BJ (cell line): ENCODE measurements around the gene EID1. TPM values are rescaled to one million over a fixed set of nuclear protein-coding genes. Genes with fewer than 3 reads are reported as not detected.

Source experiments
- CTCF ChIA-PET: fragments of 350-600 bp; formaldehyde crosslinking; extraction: SDS; loops from one replicate; lab custom pipeline; 2021; ENCODE audit warnings: antibody characterized with exemption, inconsistent platforms; lab: Yijun Ruan, JAX
- POLR2A ChIA-PET: fragments of 300-600 bp; sonication (Branson Sonifier 250); formaldehyde crosslinking; extraction: SDS; loops from one replicate; lab custom pipeline; 2021; ENCODE audit warnings: antibody characterized with exemption; lab: Charles Lee
- DNase-seq: peaks from one replicate; pipeline ENCODE4 v3.0.0-alpha.2; 2011; ENCODE audit warnings: low read depth
- H3K27me3 ChIP-seq: 2 replicates; pipeline ENCODE4 v1.6.0; 2011; ENCODE audit warnings: low read length; ENCODE audit not compliant: control insufficient read depth, insufficient read depth
- H3K36me3 ChIP-seq: 2 replicates; pipeline ENCODE4 v1.5.1; 2011; ENCODE audit warnings: low read length; ENCODE audit not compliant: control insufficient read depth, insufficient read depth
- H3K4me3 ChIP-seq: 2 replicates; pipeline ENCODE4 v1.5.1; 2011; ENCODE audit warnings: low read depth, mild to moderate bottlenecking, control low read depth, low read length
- CTCF ChIP-seq: IDR thresholded peaks from 2 replicates; pipeline ENCODE4 v1.5.1; 2011; ENCODE audit warnings: low read depth, mild to moderate bottlenecking, control low read depth, inconsistent platforms, low read length, moderate library complexity; ENCODE audit not compliant: insufficient read depth
- polyA plus RNA-seq: library from polyadenylated mRNA; depleted of rRNA; stranded (reverse); fragments of >200 nt; gene quantifications from 2 replicates; pipeline ENCODE4 v1.2.3, GENCODE V29; 2011

Gene EID1
- polyA plus RNA-seq, 1 experiment = 165 TPM

DNA sequence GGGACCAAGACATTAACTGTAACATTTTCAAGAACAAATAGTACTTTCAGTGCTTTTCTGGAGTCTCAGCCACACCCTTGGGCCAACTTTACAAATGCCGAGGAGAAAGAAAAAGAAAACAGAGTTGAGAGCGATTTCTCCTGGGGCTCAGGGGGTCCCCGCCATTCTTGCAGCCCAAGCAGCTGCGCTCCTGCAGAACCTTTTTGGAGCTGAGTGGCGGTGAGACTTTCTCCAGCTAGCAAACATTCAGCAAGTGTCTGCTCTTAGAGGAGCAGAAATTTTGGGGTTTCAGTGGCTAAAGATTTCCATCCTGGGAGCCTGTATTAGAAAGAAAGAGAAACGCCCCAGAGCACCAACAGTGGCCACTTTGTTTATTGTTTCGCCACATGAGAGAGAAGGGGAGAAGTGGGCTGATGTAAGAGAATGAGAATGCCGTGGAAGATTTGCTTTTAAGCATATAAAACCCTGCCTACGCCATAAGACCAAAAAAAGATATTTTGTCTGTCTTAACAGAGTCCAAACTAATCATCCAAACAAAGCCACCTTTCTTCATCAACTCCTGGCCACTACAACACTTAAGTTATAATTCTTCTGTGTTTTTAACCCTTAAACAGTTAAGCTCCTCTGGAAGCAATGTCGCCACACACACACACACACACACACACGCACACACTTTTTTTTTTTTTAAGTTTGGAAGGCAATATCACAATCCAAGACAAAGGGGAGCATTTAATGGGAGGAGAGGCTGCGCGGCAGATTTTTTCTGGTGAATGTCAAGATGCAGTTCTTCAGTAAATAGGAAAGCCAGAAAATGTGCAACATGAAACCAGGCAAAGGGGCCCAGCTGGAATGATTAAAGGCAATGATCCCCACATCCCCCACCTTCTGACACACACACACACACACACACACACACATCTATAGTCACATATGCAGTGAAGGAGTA lies 19.2 kb downstream of the EID1 start:
- ChIA-PET POLR2A (no interaction called here), CTCF (interaction anchor here (0.6 to 2.2 kb wide), 2 partner anchors 7 to 14 kb away, joined by 4 to 9 read pairs; no protein-coding TSS in a partner anchor)
- Histone ChIP-seq H3K4me3 (peak overlapping the region; percentile 22), H3K36me3 (no peaks in the 10 kb centered on the region), H3K27me3 (no peaks in the 10 kb centered on the region)
- TF ChIP-seq CTCF = no peak
- no peak for DNase-seq

DNA sequence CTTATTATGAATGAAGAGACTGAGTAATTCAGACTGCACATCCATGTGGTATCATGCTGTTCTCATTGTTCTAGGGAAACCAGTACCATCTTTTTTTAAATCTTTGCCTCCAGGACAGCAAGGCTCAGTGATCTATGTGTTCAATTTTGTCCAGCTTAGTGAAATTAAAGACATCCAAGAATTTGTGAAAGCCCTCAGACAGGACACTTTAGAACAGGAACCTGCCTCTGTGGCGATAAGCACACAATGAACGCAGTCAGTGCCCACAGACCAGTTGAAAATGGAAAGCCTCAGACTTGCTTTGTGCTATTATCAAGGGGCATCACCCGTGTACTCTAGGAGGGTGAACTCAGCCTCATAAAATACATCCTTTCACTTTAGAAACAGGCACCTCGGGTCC lies 20.1 kb downstream of the EID1 start:
- ChIA-PET POLR2A (no interaction called here), CTCF (interaction anchor here (2.2 kb wide), 1 partner anchor 8 kb away, joined by 9 read pairs; no protein-coding TSS in a partner anchor)
- H3K36me3 ChIP-seq = no peaks in the 10 kb centered on the region
- H3K4me3 ChIP-seq = no peak overlapping the region
- no peak for TF ChIP-seq CTCF
- DNase-seq = no peak
- H3K27me3 ChIP-seq = no peaks in the 10 kb centered on the region

DNA sequence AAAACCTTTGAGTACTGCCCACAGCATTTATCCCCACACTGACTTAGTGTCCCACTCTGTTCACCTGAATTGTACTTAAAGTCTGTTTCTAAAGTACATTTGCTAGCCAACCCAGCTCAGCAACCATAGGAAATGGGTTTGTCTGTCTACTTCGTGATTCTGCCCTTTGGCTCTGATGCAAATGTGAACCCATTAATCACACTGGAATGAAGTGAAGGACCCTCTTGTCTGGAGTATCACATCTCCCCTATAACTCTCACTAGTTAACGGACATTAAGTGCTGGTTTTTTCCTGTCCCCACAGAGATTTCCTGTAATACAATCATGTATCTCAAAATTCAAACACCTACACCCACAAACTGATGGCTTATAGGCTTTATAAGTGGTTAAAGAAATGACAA lies 20.5 kb downstream of the EID1 start:
- no peak overlapping the region for H3K4me3 ChIP-seq
- DNase-seq = no peak
- POLR2A ChIA-PET = no interaction called here
- TF ChIP-seq CTCF = no peak
- CTCF ChIA-PET = interaction anchor here (2.2 kb wide), 1 partner anchor 9 kb away, joined by 9 read pairs; no protein-coding TSS in a partner anchor
- no peaks in the 10 kb centered on the region for H3K36me3 ChIP-seq
- no peaks in the 10 kb centered on the region for H3K27me3 ChIP-seq

DNA sequence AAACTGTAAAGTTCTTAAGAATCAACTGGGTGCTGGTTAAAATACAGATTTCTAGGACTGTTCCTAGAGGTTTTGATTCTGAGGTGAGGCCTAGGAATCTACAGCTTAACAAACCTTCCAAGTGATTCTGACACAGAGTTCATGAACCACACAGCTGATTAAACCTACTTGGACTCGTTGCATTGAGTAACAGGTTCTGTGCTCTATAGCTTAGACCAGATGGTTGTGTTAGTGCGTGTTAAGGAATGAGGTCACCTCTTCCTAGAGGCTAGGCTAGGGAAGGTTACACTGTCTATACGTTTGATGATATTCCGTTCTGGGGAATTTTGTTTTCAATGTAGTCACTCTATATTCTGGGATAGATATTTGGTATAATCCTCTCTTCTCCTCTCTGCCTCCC lies 21.9 kb downstream of the EID1 start:
- no peak for TF ChIP-seq CTCF
- ChIA-PET CTCF (interaction anchor here (2.2 kb wide), 1 partner anchor 10 kb away, joined by 9 read pairs; no protein-coding TSS in a partner anchor), POLR2A (no interaction called here)
- H3K36me3 ChIP-seq = no peaks in the 10 kb centered on the region
- DNase-seq = no peak
- no peaks in the 10 kb centered on the region for H3K27me3 ChIP-seq
- no peak overlapping the region for H3K4me3 ChIP-seq

DNA sequence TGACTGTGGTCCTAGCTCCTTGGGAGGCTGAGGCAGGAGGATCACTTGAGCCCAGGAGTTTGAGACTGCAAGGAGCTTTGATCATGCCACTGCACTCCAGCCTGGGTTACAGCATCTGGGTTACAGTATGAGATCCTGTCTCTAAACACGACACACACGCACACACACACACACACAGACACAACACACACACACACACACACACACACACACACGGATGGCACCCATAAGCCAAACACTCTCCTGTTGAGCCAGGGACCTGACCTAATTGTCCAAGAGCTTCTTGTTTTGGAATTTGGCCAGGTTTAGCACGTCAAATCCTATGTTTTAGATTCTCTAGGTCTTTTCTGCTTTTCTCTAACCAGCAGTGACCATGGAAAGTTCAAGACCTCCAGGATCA lies 26.8 kb downstream of the EID1 start:
- Histone ChIP-seq H3K27me3 (no peaks in the 10 kb centered on the region), H3K4me3 (no peak overlapping the region), H3K36me3 (no peaks in the 10 kb centered on the region)
- no peak for TF ChIP-seq CTCF
- POLR2A ChIA-PET = no interaction called here
- DNase-seq = no peak
- CTCF ChIA-PET = no interaction called here
